Motor neuron (in vitro differentiated cells): ENCODE measurements around the gene CYP39A1. TPM values are rescaled to one million over a fixed set of nuclear protein-coding genes. Genes with fewer than 3 reads are reported as not detected.

Experiments
- ATAC-seq, 8 experiments: fragments of 200-7000 bp; cut with Tn5 transposase; replicated peaks in 6 of 8; 2 replicates each; pipeline ENCODE4 v1.8.0; 2021; ENCODE audit warnings: mild to moderate bottlenecking in 8 of 8, moderate library complexity in 8 of 8
- H3K27ac ChIP-seq, 2 donors: fragments of 250-450 bp; sonication (Bioruptor Pico); 2 replicates each; pipeline ENCODE4 v1.9.0; 2021; ENCODE audit warnings: antibody characterized with exemption in 2 of 2, mild to moderate bottlenecking in 2 of 2, moderate library complexity in 1 of 2
- H3K4me1 ChIP-seq, 2 donors: fragments of 250-450 bp; sonication (Bioruptor Pico); replicated peaks in 1 of 2; 2 replicates each; pipeline ENCODE4 v1.6.1; 2021; ENCODE audit warnings: antibody characterized with exemption in 2 of 2, mild to moderate bottlenecking in 2 of 2, moderate library complexity in 1 of 2
- H3K4me3 ChIP-seq, 5 donors: fragments of 250-450 bp; sonication (Bioruptor Pico); 2 replicates each; pipeline ENCODE4 v1.9.0; 2021; ENCODE audit warnings: antibody characterized with exemption in 5 of 5, mild to moderate bottlenecking in 5 of 5, moderate library complexity in 4 of 5
- WGBS, 10 experiments: fragments of 450-650 bp; shearing (Covaris generic); methylation state at CpG; one replicate each; pipeline ENCODE4 v1.0.0; 2022; 5-methylcytosine and 5-hydroxymethylcytosine counted together
- in situ Hi-C, 9 experiments: fragments of 400-800 bp; cut with MboI; loops; one replicate each; pipeline ENCODE4 v1.15.0; 2021; ENCODE audit warnings: low sequenced_read_pairs in 9 of 9, low pct_unique_long_range_greater_than_20kb in 2 of 9; ENCODE audit not compliant: unreplicated experiment in 9 of 9
- total RNA-seq, 8 experiments: library from RNA; unstranded; fragments of 300-600 nt; gene quantifications; 2 replicates each; pipeline versions ENCODE4 v1.2.3 to v1.2.4, GENCODE V29; 2022

CYP39A1 gene
- total RNA-seq, 8 experiments from 2014 or later, result 0.83 to 17.3 (median 4.2) TPM

GRCh38 chr6:46517202-46517601 is 135.4 kb downstream of the CYP39A1 start:
- Histone ChIP-seq H3K4me1 (no peaks in the 10 kb centered on the region), H3K27ac (no peak overlapping the region), H3K4me3 (no peak overlapping the region)
- ATAC-seq, result peak in 2 of 8 experiments; percentile 53 to 67
- in situ Hi-C loops, result no loop called here

GRCh38 chr6:46513533-46513932 is 139.1 kb downstream of the CYP39A1 start:
- Histone ChIP-seq H3K27ac (no peak overlapping the region), H3K4me1 (no peaks in the 10 kb centered on the region), H3K4me3 (no peak overlapping the region)
- ATAC-seq, result no peak
- in situ Hi-C loops, result no loop called here
- 50 to 100% (median 100%) methylated on average over 1 to 2 of the region's 2 CpGs; no CpG with 5 or more reads in 3 of the 10 experiments for WGBS, 10 experiments

GRCh38 chr6:46511320-46511719 is 141.3 kb downstream of the CYP39A1 start:
- H3K4me3 ChIP-seq, result no peak overlapping the region
- H3K27ac ChIP-seq, result no peak overlapping the region
- no peak for ATAC-seq
- 40 to 100% (median 82%) methylated on average over 1 to 7 of the region's 7 CpGs; no CpG with 5 or more reads in 1 of the 10 experiments for WGBS, 10 experiments
- in situ Hi-C loops, result no loop called here
- H3K4me1 ChIP-seq, result no peaks in the 10 kb centered on the region

- H3K4me3 ChIP-seq, result no peak overlapping the region
- no peaks in the 10 kb centered on the region for H3K4me1 ChIP-seq
- peak in 2 of 8 experiments; percentile 48 to 54 for ATAC-seq
- in situ Hi-C loops, result no loop called here
- H3K27ac ChIP-seq, result no peak overlapping the region
Measured at GRCh38 chr6:46510651-46511050, 142.0 kb downstream of the CYP39A1 start.

- in situ Hi-C loops, result no loop called here
- ATAC-seq, result no peak
- no peaks in the 10 kb centered on the region for H3K4me1 ChIP-seq
- 14 to 93% (median 76%) methylated on average over 1 to 4 of the region's 4 CpGs; no CpG with 5 or more reads in 1 of the 10 experiments for WGBS, 10 experiments
- no peak overlapping the region for H3K4me3 ChIP-seq
- no peak overlapping the region for H3K27ac ChIP-seq
Measured at GRCh38 chr6:46509981-46510510, 142.6 kb downstream of the CYP39A1 start.

- WGBS, 10 experiments, result 31 to 83% (median 73%) methylated on average over 1 to 3 of the region's 4 CpGs
- no peak for ATAC-seq
- no peak overlapping the region for H3K4me3 ChIP-seq
- in situ Hi-C loops, result no loop called here
- H3K27ac ChIP-seq, result no peak overlapping the region
- no peaks in the 10 kb centered on the region for H3K4me1 ChIP-seq
Measured at GRCh38 chr6:46509063-46509462, 143.6 kb downstream of the CYP39A1 start.

- no peaks in the 10 kb centered on the region for H3K4me1 ChIP-seq
- no peak overlapping the region for H3K4me3 ChIP-seq
- H3K27ac ChIP-seq, result no peak overlapping the region
- in situ Hi-C loops, result no loop called here
- ATAC-seq, result no peak
Measured at GRCh38 chr6:46507426-46507825, 145.2 kb downstream of the CYP39A1 start.

- ATAC-seq, result no peak
- in situ Hi-C loops, result no loop called here
- 0 to 84% (median 67%) methylated on average over 1 to 7 of the region's 7 CpGs for WGBS, 10 experiments
- Histone ChIP-seq H3K4me1 (no peaks in the 10 kb centered on the region), H3K4me3 (no peak overlapping the region), H3K27ac (no peak overlapping the region)
Measured at GRCh38 chr6:46505693-46506512, 146.7 kb downstream of the CYP39A1 start.

- Histone ChIP-seq H3K4me3 (no peak overlapping the region), H3K27ac (no peak overlapping the region), H3K4me1 (no peaks in the 10 kb centered on the region)
- ATAC-seq, result no peak
- in situ Hi-C loops, result no loop called here
Measured at GRCh38 chr6:46504242-46504641, 148.4 kb downstream of the CYP39A1 start.

- Histone ChIP-seq H3K4me1 (no peaks in the 10 kb centered on the region), H3K4me3 (no peak overlapping the region), H3K27ac (no peak overlapping the region)
- no peak for ATAC-seq
- in situ Hi-C loops, result no loop called here
- WGBS, 10 experiments, result 33 to 100% (median 80%) methylated on average over 1 to 2 of the region's 2 CpGs; no CpG with 5 or more reads in 3 of the 10 experiments
Measured at GRCh38 chr6:46502486-46503119, 150.0 kb downstream of the CYP39A1 start.

- WGBS, 10 experiments, result 33 to 100% (median 76%) methylated on average over 1 to 8 of the region's 8 CpGs
- H3K4me3 ChIP-seq, result no peak overlapping the region
- no peaks in the 10 kb centered on the region for H3K4me1 ChIP-seq
- no peak for ATAC-seq
- no peak overlapping the region for H3K27ac ChIP-seq
- in situ Hi-C loops, result no loop called here
Measured at GRCh38 chr6:46501136-46502089, 151.2 kb downstream of the CYP39A1 start.

GRCh38 chr6:46500382-46500781 is 152.2 kb downstream of the CYP39A1 start:
- no peaks in the 10 kb centered on the region for H3K4me1 ChIP-seq
- no peak overlapping the region for H3K27ac ChIP-seq
- in situ Hi-C loops, result no loop called here
- no peak overlapping the region for H3K4me3 ChIP-seq
- ATAC-seq, result no peak
